GM12865 (cell line): ENCODE data around the gene RRP8.

Source experiments
- DNase-seq: peaks from one replicate; pipeline ENCODE4 v3.0.0; 2010; ENCODE audit warnings: low read depth
- H3K4me3 ChIP-seq: 2 replicates; pipeline ENCODE4 v1.5.1; 2011; ENCODE audit warnings: mild to moderate bottlenecking, low read depth, low read length, control low read depth
- CTCF ChIP-seq: IDR thresholded peaks from 2 replicates; pipeline ENCODE4 v1.5.1; 2011; ENCODE audit warnings: low read length, control low read depth, low read depth, inconsistent platforms; ENCODE audit not compliant: insufficient read depth; ENCODE audit errors: missing control alignments

The RRP8 gene

GRCh38 chr11:6628526-6628925, 25.1 kb upstream of the RRP8 start:
- no peak for TF ChIP-seq CTCF
- H3K4me3 ChIP-seq = no peak overlapping the region

GRCh38 chr11:6627762-6628241, 24.4 kb upstream of the RRP8 start:
- H3K4me3 ChIP-seq = no peak overlapping the region; the same call in 1 of the 2 replicates
- TF ChIP-seq CTCF = no peak
- DNase-seq = peak; percentile 34

More at GRCh38 chr11:6628526-6628925, 25.1 kb upstream of the RRP8 start:
- DNase-seq = no peak

GRCh38 chr11:6626971-6627761, 23.8 kb upstream of the RRP8 start:
- no peak for DNase-seq
- no peak overlapping the region for H3K4me3 ChIP-seq
- TF ChIP-seq CTCF = no peak

- TF ChIP-seq CTCF = no peak
- DNase-seq = no peak
- no peak overlapping the region for H3K4me3 ChIP-seq
Measured at GRCh38 chr11:6625832-6626420, 22.5 kb upstream of the RRP8 start.

- DNase-seq = no peak
- TF ChIP-seq CTCF = no peak
Measured at GRCh38 chr11:6625156-6625831, 21.9 kb upstream of the RRP8 start.

GRCh38 chr11:6623391-6624363, 20.3 kb upstream of the RRP8 start:
- no peak for DNase-seq
- H3K4me3 ChIP-seq = no peak overlapping the region
- TF ChIP-seq CTCF = no peak

More at GRCh38 chr11:6625156-6625831, 21.9 kb upstream of the RRP8 start:
- no peak overlapping the region for H3K4me3 ChIP-seq
